Measurements from ENCODE around the gene DDHD1. TPM values are rescaled to one million over a fixed set of nuclear protein-coding genes. Genes with fewer than 3 reads are reported as not detected.
"Not testable (repeated sequence)": the region's sequence is repeated elsewhere in the genome, so short reads cannot be mapped to it uniquely, and the experiment has no call there.

DDHD1 gene
- total RNA-seq, 1 experiment from 2014 or later, result 10.6 TPM

DNA sequence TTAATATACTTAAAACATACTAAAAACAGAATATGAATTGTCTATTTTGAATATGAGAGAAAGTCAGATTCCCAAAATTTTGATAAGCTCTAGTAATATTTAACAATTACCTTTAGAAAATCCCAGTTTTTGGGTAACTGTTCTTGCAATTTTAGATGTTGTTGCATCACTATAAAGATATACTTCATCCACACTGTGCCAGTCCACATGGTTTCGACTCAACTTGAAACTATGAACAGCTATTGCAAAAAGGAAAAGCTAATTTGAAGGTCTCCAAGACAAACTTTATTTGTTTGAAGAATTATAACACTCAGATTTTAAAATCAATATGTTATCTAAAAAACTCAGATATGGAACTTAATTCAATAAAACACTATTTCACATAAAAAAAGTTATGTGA, 59.9 kb downstream of the DDHD1 start:
- in situ Hi-C loops (cut with HindIII; ENCODE audit: low pct_unique_long_range_greater_than_20kb, low sequenced_read_pairs), result no loop called here
- Histone ChIP-seq H3K27ac (ENCODE audit: low read length) (no peak overlapping the region), H3K27me3 (ENCODE audit: control insufficient read depth, insufficient read depth, low read length) (no peaks in the 10 kb centered on the region), H3K4me1 (ENCODE audit: control insufficient read depth, insufficient read depth, low read length) (no peaks in the 10 kb centered on the region), H3K4me3 (ENCODE audit: low read depth in 2 of 2, low read length in 2 of 2) (no peak overlapping the region), H3K9me3 (ENCODE audit: control insufficient read depth, insufficient read depth, low read depth, low read length) (no peaks in the 10 kb centered on the region), H3K36me3 (ENCODE audit: control insufficient read depth, insufficient read depth, low read length) (no peaks in the 10 kb centered on the region)
- ChIA-PET CTCF (no interaction called here), POLR2A (interaction anchor here (0.6 kb wide), 1 partner anchor 30 kb away, joined by 3 read pairs; no protein-coding TSS in a partner anchor)
- BruUV-seq (replicated peaks), result no TSS peak
- DNase-seq (ENCODE audit: low read depth, low spot score) (no peak), ATAC-seq (no peak)
- no peak for TF ChIP-seq POLR2AphosphoS5 (IDR thresholded peaks at IDR 0.05; ENCODE audit: low read depth, low read length)
- no peak for TF ChIP-seq SIN3A (IDR thresholded peaks at IDR 0.05; ENCODE audit: borderline replicate concordance, insufficient read depth, low read depth, low read length)
- no peak for TF ChIP-seq TCF7L2 (IDR thresholded peaks at IDR 0.05; ENCODE audit: low read depth, low read length)
- TF ChIP-seq CTCF (IDR thresholded peaks at IDR 0.05), result no peak
- TF ChIP-seq, protein P1, sequence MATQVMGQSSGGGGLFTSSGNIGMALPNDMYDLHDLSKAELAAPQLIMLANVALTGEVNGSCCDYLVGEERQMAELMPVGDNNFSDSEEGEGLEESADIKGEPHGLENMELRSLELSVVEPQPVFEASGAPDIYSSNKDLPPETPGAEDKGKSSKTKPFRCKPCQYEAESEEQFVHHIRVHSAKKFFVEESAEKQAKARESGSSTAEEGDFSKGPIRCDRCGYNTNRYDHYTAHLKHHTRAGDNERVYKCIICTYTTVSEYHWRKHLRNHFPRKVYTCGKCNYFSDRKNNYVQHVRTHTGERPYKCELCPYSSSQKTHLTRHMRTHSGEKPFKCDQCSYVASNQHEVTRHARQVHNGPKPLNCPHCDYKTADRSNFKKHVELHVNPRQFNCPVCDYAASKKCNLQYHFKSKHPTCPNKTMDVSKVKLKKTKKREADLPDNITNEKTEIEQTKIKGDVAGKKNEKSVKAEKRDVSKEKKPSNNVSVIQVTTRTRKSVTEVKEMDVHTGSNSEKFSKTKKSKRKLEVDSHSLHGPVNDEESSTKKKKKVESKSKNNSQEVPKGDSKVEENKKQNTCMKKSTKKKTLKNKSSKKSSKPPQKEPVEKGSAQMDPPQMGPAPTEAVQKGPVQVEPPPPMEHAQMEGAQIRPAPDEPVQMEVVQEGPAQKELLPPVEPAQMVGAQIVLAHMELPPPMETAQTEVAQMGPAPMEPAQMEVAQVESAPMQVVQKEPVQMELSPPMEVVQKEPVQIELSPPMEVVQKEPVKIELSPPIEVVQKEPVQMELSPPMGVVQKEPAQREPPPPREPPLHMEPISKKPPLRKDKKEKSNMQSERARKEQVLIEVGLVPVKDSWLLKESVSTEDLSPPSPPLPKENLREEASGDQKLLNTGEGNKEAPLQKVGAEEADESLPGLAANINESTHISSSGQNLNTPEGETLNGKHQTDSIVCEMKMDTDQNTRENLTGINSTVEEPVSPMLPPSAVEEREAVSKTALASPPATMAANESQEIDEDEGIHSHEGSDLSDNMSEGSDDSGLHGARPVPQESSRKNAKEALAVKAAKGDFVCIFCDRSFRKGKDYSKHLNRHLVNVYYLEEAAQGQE (IDR thresholded peaks at IDR 0.05; ENCODE audit: insufficient read depth in 1 of 2, low read depth in 2 of 2, low read length in 1 of 2), result no peak
- intact Hi-C loops (cut with micrococcal nuclease; ENCODE audit: unreplicated experiment), result no loop called here

DNA sequence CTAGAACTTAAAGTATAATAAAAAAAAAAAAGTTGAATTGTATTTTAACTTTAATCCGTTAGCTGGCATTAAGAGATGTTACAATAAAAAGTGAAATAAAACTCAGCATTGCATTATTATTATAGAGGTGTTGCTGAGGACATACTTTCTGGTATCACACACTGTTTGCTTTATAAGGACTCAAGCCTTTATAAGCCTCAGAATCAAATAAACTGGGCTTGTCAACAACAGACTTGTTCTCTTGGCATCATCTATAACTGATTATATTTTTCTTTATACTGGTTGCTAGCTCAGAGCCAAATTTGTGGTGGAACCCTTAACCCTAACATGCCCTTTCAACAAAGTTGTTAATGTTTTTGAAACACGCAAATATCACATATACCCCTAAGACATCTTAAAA, 62.3 kb downstream of the DDHD1 start:
- POLR2A ChIA-PET, result no interaction called here
- no peak for DNase-seq (ENCODE audit: low read depth, low spot score)
- CTCF ChIA-PET, result no interaction called here
- no peak overlapping the region for H3K27ac ChIP-seq (ENCODE audit: low read length)
- TF ChIP-seq, protein P1 (IDR thresholded peaks at IDR 0.05; ENCODE audit: insufficient read depth in 1 of 2, low read depth in 2 of 2, low read length in 1 of 2), result no peak
- TF ChIP-seq SIN3A (IDR thresholded peaks at IDR 0.05; ENCODE audit: borderline replicate concordance, insufficient read depth, low read depth, low read length) (no peak), POLR2AphosphoS5 (IDR thresholded peaks at IDR 0.05; ENCODE audit: low read depth, low read length) (no peak), CTCF (IDR thresholded peaks at IDR 0.05) (no peak), TCF7L2 (IDR thresholded peaks at IDR 0.05; ENCODE audit: low read depth, low read length) (no peak)
- no peaks in the 10 kb centered on the region for H3K36me3 ChIP-seq (ENCODE audit: control insufficient read depth, insufficient read depth, low read length)
- H3K4me1 ChIP-seq (ENCODE audit: control insufficient read depth, insufficient read depth, low read length), result no peaks in the 10 kb centered on the region
- intact Hi-C loops (cut with micrococcal nuclease; ENCODE audit: unreplicated experiment) (no loop called here), in situ Hi-C loops (cut with HindIII; ENCODE audit: low pct_unique_long_range_greater_than_20kb, low sequenced_read_pairs) (no loop called here)
- no peaks in the 10 kb centered on the region for H3K27me3 ChIP-seq (ENCODE audit: control insufficient read depth, insufficient read depth, low read length)
- ATAC-seq, result no peak
- no TSS peak for BruUV-seq (replicated peaks)
- H3K4me3 ChIP-seq (ENCODE audit: low read depth in 2 of 2, low read length in 2 of 2), result no peak overlapping the region
- no peaks in the 10 kb centered on the region for H3K9me3 ChIP-seq (ENCODE audit: control insufficient read depth, insufficient read depth, low read depth, low read length)

DNA sequence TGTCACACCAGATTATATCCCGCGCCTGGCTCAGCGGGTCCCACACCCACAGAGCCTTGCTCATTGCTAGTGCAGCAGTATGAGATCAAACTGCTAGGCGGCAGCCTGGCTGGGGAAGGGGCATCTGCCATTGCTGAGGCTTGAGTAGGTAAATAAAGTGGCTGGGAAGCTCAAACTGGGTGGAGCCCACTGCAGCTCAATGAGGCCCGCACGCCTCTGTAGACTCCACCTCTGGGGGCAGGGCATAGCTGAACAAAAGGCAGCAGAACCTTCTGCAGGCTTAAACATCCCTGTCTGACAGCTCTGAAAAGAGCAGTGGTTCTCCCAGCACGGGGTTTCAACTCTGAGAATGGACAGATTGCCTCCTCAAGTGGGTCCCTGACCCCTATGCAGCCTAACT, 68.2 kb downstream of the DDHD1 start:
- in situ Hi-C loops (cut with HindIII; ENCODE audit: low pct_unique_long_range_greater_than_20kb, low sequenced_read_pairs); intact Hi-C loops (cut with micrococcal nuclease; ENCODE audit: unreplicated experiment); H3K27ac ChIP-seq (ENCODE audit: low read length); H3K9me3 ChIP-seq (ENCODE audit: control insufficient read depth, insufficient read depth, low read depth, low read length); DNase-seq (ENCODE audit: low read depth, low spot score); ATAC-seq; H3K36me3 ChIP-seq (ENCODE audit: control insufficient read depth, insufficient read depth, low read length); BruUV-seq (replicated peaks); POLR2A ChIA-PET; H3K4me1 ChIP-seq (ENCODE audit: control insufficient read depth, insufficient read depth, low read length); H3K27me3 ChIP-seq (ENCODE audit: control insufficient read depth, insufficient read depth, low read length); H3K4me3 ChIP-seq (ENCODE audit: low read depth in 2 of 2, low read length in 2 of 2); CTCF ChIA-PET: not testable (repeated sequence)
